NCI-H2107 treated with DMSO at 0.1 percent for 48 hours (cell line): Measurements from ENCODE around the gene MAPK9.

Experiments used
- DNase-seq: peaks from one replicate; lab custom pipeline; 2025; ENCODE audit not compliant: unreplicated experiment; lab: John Stamatoyannopoulos, UW

Gene MAPK9

DNA sequence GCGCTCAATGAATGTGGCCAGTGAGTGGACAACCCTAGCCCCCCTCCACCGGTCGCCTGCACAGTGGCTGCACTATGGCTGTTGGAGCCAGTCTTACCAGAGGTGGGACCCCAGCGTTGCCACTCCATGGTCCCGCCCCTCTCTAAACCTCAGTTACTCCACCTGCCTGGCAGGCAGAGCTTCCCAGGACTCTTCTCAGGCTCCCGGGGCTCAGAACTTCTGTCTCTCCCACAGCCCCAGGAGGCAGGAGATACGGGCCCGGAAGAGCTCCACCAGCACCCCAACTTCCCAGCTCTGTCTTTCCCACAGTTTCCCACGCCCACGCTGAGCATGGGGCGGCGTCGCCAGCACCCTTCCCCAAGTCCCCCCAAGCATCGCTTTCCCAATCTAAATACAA is 83.8 kb downstream of the MAPK9 start:
- DNase-seq = no peak

DNA sequence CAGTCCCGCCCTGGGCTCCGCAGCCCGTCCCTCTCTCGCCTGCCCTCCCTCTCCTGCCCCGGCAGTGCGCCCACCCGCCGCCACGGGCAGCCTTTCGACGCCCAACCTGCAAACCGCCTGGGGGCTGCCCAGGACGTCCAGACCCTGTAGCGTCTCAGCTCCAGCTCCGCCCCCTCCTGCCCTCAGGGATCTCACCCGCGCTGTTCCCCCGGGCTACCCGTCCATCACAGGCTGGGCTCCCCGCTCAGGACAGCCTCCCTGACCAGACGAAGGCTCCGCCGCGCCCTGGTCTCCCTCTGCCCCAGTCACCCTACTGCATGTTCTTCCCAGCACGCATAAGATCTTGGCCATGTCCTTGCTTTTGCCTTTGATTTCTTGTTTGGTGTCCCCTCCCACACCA is 84.3 kb downstream of the MAPK9 start:
- DNase-seq = no peak

DNA sequence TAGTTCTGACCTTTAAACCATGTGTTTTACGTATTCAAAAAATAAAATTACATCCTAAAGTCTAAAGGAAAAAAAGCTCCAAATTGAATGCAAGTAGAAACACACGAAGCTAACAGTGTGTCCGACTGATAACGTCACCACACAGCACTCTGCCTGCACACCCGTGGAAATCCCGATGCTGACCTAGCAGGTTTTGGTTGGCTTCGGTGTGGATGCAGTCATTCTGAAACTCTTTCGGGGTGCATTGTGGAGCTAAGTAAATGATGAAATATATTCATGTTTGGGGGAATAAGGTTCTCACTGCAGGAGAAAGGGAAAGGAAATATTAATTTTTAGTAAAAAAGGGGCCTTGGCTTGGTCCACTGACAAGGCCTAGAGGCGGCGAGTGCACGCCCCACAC is 84.9 kb downstream of the MAPK9 start:
- no peak for DNase-seq

- DNase-seq = no peak
Observed at GRCh38 chr5:180205916-180206315, 86.0 kb downstream of the MAPK9 start.

- DNase-seq = no peak
Observed at GRCh38 chr5:180204276-180204819, 87.5 kb downstream of the MAPK9 start.

DNA sequence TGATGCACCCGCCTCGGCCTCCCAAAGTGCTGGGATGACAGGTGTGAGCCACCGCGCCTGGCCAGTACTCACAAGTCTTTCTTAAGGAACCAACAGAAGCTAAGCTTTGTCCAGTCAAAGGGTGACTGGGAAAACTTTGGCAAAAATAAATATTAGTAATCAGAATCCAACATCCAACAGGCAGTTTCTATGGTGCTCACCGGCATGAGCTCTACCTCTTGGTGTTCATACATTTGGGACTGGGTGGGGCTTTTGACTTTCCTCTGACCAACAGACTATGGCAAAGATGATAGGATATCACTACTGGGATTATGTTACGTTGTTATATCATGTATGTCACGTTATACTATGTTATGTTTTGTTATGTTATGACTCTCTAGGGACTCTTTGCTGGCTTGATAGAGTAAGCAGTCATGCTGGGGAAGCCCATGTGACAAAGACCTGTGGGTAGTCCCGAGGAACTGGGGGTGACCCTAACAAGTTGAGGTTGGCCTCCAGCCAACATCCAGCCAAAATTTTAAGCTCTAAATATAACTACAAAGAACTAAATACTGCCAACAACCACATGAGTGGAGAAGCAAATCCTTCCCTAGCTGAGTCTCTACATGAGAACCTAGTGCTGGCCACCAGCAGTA is 88.8 kb downstream of the MAPK9 start:
- DNase-seq = no peak

DNA sequence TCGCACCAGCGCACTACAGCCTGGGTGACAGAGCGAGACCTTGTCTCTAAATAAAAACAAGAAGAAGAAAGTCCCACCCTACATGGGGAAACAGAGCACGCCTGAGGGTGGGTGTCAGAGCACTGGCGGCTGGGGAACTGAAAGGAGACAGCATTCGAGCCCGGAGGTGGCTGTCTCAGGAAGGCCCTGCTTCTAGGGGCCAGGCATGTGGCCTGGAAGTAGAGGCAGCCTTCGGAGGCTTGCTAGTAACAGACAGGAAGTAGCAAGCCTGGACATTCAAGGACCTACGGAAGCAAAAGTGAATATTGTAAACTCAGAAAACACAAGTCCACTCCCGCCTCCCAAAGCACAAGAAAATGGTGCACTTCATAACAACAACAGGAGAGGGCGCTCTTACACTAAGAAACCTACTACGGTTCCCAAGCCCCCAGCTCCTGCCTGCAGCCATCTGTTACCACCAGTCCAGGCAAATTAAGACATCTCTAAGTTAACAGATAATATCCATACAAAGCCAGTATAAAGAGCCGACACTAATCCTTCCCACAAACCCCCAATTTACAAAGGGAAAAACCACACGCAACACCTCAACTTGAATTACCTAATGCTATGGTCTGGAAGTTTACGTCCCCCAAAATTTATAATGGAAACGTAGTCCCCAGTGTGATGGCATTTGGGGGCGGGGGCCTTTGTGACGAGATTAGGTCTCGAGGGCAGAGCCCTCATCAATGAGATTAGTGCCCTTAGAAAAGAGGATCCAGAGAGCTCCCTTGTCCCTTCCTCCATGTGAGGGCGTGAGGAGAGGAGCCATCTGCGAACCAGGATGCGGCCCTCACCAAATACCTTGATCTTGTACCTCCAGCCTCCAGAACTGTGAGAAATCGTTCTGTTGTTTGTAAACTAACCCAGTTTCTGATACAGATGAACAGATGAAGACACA is 90.6 kb downstream of the MAPK9 start:
- no peak for DNase-seq

GRCh38 chr5:180199390-180199789 is 92.5 kb downstream of the MAPK9 start:
- no peak for DNase-seq

GRCh38 chr5:180198208-180198607 is 93.7 kb downstream of the MAPK9 start:
- DNase-seq = no peak

DNA sequence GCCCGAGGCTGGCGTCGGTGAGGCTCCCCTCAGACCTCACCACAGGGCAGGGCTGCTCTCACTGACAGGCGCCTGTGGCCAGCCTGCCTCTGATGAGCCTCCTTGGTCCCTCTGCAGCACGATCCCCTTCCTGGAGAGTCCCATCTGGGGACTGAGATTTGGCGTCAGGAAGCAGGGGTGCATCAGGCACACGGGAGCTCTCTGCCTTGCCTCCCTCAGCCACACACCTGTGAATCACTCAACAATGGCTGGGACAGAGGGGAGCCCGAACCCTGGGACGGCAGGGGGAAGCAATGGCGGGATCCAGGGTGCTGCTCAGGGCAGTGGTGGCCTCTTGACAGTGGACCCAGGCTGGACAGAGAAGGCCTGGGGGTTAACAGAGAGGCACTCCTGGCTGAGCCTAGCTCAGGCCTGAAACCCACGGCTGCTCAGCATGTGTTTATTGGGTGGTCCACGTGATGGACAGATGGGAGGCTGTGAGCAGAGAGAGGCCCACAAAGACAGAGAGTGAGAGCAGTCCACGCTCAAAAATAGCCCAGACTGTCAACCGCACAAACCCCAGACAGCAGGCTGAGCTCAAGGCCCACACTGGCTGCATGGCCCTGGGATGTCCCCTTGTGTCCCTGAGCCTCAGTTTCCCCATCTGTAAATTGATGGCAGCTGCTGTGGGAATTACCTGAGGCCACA is 94.7 kb downstream of the MAPK9 start:
- no peak for DNase-seq

DNA sequence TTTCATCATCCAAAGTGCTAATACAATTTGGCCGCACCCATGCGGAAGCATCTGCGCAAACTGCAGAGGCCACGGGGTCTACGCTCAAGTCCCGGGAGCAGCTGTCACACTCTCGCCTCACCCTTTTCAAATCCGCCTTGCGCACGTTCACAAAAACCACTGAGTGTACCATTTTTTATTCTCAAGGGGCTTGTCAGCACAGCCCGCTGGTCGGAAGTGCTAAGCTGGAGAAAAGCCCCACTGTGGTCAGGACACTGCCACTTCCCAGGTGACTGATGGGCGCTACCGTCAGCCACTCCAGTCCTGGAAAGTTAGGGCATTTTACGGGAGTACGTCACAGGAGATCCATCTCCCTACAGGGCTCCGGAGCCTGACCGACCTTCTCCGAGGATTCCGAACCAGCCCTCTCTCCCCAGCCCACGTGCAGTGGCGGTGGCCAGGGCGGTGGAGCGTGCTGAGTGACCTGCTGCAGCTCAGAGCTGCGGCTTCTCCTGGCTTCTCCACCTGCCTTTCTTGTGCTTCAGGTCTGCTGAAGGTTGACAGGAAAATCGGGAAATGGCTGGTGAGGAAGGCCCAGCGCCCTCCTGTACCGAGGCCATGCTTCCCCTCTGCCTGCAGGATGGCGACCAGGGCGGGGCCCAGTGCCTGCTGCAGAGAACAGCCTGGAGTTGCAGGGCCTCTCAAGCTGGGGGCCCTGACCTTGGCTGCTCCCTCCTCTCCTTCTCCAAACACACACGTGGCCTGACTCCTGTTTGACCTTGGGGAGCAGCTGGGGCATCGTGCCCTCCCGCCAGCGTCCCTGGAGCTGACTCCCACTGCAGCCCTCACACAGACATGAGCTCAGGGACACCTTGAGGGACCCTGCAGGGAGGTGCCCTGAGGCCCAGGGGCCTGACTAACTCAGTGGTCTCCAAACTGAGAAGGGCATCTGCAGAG is 97.2 kb downstream of the MAPK9 start:
- DNase-seq = no peak

DNA sequence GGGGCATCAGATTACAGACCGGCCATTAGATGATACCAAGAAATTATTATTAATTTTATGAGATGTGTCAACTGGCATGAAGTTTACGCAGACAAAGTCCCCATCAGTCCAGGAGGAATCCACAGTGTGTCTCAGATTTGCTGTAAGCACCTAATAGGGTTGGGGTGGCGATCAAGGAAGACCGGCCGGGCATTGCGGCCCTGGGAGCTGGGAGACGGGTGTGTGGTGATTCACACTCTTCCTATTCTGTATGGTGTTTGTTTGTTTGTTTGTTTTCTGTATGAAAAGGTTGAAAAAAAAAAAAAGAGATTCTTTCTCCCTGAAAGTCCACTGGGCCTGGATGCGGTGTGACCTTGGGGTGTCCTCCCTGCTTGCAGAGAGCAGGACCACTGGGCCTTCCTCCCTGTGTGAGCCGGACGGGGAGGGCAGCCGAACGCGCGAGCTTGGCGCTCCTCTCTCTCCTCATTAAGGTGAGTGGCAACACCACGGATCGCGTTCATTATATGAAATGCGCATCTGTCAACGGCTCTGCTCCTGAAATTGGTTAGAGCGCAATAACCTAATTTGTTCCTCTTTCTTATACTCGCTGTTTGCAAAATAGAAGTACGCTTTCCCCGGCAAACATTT is 98.0 kb downstream of the MAPK9 start:
- DNase-seq = no peak

GRCh38 chr5:180191716-180192115 is 100.2 kb downstream of the MAPK9 start:
- no peak for DNase-seq

GRCh38 chr5:180187767-180188166 is 104.1 kb downstream of the MAPK9 start:
- DNase-seq = no peak
